Central memory CD8-positive, alpha-beta T cell (primary cell): ENCODE results near the gene C13orf42.
A peak's percentile ranks its signal among the peaks of the same experiment; 100 is the strongest.

Source experiments
- ATAC-seq: fragments of 150-1000 bp; cut with Tn5 transposase; replicated peaks from 2 replicates; pipeline ENCODE4 v1.10.0; 2022; ENCODE audit warnings: mild to moderate bottlenecking, moderate FRiP score, moderate number of reproducible peaks; ENCODE audit not compliant: poor library complexity, severe bottlenecking; ENCODE audit errors: extremely low read depth
- DNase-seq, 2 donors: peaks; one replicate each; pipeline ENCODE4 v3.0.0; 2021; ENCODE audit warnings: low spot score in 2 of 2
- H3K27ac Mint-ChIP-seq: one replicate; pipeline ENCODE4 v1.8.0; 2022; ENCODE audit warnings: low read depth, mild to moderate bottlenecking, moderate library complexity, mixed read lengths
- H3K27me3 Mint-ChIP-seq: one replicate; pipeline ENCODE4 v1.8.0; 2022; ENCODE audit warnings: mixed read lengths
- H3K36me3 Mint-ChIP-seq: one replicate; pipeline ENCODE4 v1.8.0; 2022; ENCODE audit warnings: mild to moderate bottlenecking, moderate library complexity, mixed read lengths; ENCODE audit not compliant: insufficient read depth
- H3K4me1 Mint-ChIP-seq: one replicate; pipeline ENCODE4 v1.8.0; 2022; ENCODE audit warnings: mixed read lengths
- H3K4me3 Mint-ChIP-seq: one replicate; pipeline ENCODE4 v1.8.0; 2022; ENCODE audit warnings: mild to moderate bottlenecking, moderate library complexity, mixed read lengths
- H3K9me3 Mint-ChIP-seq: one replicate; pipeline ENCODE4 v1.8.0; 2022; ENCODE audit warnings: mixed read lengths

The C13orf42 gene

DNA sequence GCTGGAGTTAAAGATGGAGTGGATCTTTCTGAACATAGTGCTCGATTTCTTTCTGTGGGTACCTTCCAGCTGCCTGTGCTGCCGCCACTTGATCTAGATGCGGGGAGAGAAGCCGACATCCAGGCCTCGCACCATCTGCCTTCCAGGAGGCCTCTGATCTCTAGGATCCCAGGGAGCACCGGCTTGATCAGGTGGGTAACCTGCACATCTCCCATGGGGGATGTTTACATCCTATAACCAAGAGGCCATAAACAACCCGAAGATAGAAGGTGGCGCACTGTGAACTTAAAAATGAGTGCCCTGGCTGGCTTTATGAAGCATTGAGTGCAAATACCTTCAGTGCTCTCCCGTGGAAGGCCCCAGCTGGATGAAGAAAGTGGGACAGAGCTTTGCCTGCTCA is at the start of gene C13orf42:
C13orf42 (minus strand) TSS at position 101 of the 400 bp plus-strand sequence; CDS start at position 36, 65 bp downstream.
- ATAC-seq, result no peak

GRCh38 chr13:51158880-51159518 is 47.9 kb upstream of the C13orf42 start:
- Mint-ChIP-seq H3K27me3 (peaks cover 24% of the 10 kb centered on the region), H3K4me3 (no peak overlapping the region), H3K9me3 (no peaks in the 10 kb centered on the region), H3K36me3 (peaks cover 1% of the 10 kb centered on the region), H3K27ac (no peak overlapping the region), H3K4me1 (no peaks in the 10 kb centered on the region)
- ATAC-seq (no peak), DNase-seq (no peak)

More for the DNA sequence above, at the start of gene C13orf42:
- Mint-ChIP-seq H3K27me3 (peaks cover 26% of the 10 kb centered on the region), H3K36me3 (no peaks in the 10 kb centered on the region), H3K9me3 (no peaks in the 10 kb centered on the region), H3K4me1 (no peaks in the 10 kb centered on the region), H3K27ac (no peak within 1 kb of the TSS), H3K4me3 (no peak within 1 kb of the TSS)
- no peak for DNase-seq

- peaks cover 1% of the 10 kb centered on the region for H3K36me3 Mint-ChIP-seq
Measured at GRCh38 chr13:51158365-51158764, 47.3 kb upstream of the C13orf42 start.

DNA sequence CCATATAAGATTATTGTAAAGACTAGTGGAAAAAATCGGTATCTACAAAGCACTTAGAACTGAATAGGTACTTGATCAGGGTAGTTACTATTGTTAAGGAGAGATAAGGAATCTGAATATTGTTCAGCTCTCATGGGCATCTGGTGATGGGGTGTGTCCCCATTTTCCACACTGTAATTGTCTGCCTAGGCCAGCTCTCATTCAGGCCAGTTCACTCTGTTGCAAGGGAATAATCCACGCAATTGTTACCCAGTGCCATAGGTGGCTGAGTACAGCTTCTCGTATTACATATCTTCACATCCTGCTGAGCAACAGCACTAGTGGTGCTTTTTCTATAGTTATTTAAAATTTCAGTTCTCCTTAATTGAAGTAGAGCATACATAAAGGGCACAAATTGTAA is 45.6 kb upstream of the C13orf42 start:
- Mint-ChIP-seq H3K27ac (no peak overlapping the region), H3K27me3 (peaks cover 37% of the 10 kb centered on the region), H3K4me3 (no peak overlapping the region), H3K4me1 (no peaks in the 10 kb centered on the region), H3K9me3 (no peaks in the 10 kb centered on the region), H3K36me3 (peaks cover 1% of the 10 kb centered on the region)
- ATAC-seq (no peak), DNase-seq (no peak)

More at GRCh38 chr13:51158365-51158764, 47.3 kb upstream of the C13orf42 start:
- DNase-seq (no peak), ATAC-seq (no peak)
- no peaks in the 10 kb centered on the region for H3K4me1 Mint-ChIP-seq
- no peak overlapping the region for H3K27ac Mint-ChIP-seq
- no peak overlapping the region for H3K4me3 Mint-ChIP-seq
- H3K27me3 Mint-ChIP-seq, result peaks cover 31% of the 10 kb centered on the region
- H3K9me3 Mint-ChIP-seq, result no peaks in the 10 kb centered on the region

GRCh38 chr13:51155776-51156515 is 44.9 kb upstream of the C13orf42 start:
- peaks cover 40% of the 10 kb centered on the region for H3K27me3 Mint-ChIP-seq
- no peaks in the 10 kb centered on the region for H3K9me3 Mint-ChIP-seq
- H3K27ac Mint-ChIP-seq, result no peak overlapping the region
- no peaks in the 10 kb centered on the region for H3K4me1 Mint-ChIP-seq
- no peak overlapping the region for H3K4me3 Mint-ChIP-seq
- DNase-seq, result no peak
- ATAC-seq, result no peak
- H3K36me3 Mint-ChIP-seq, result no peaks in the 10 kb centered on the region

DNA sequence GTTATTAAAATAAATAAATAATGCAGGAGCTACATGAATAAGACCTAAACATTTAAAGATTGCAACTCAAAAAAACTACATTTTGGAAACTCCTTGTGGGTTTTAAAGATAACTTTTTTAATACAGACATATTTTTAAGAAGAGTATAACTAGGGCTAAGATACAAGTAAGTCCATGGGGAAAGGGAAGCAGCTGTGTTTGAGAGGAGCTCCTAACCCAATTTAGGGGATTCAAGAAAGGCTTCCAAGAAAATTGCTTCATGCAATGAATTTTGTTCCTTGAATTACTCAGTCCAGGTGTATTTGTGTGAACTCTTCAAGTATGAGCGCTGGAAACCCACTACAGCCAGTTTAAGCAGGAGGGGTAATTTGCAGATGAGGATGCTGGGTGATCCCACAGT is 44.1 kb upstream of the C13orf42 start:
- H3K4me3 Mint-ChIP-seq, result no peak overlapping the region
- H3K27ac Mint-ChIP-seq, result no peak overlapping the region
- no peak for ATAC-seq

GRCh38 chr13:51154029-51154555 is 43.0 kb upstream of the C13orf42 start:
- Mint-ChIP-seq H3K27me3 (peaks cover 54% of the 10 kb centered on the region), H3K4me3 (no peak overlapping the region), H3K27ac (no peak overlapping the region), H3K9me3 (no peaks in the 10 kb centered on the region), H3K36me3 (no peaks in the 10 kb centered on the region), H3K4me1 (no peaks in the 10 kb centered on the region)
- DNase-seq, result no peak
- no peak for ATAC-seq

More for the DNA sequence above, 44.1 kb upstream of the C13orf42 start:
- Mint-ChIP-seq H3K27me3 (peaks cover 44% of the 10 kb centered on the region), H3K36me3 (no peaks in the 10 kb centered on the region), H3K4me1 (no peaks in the 10 kb centered on the region), H3K9me3 (no peaks in the 10 kb centered on the region)
- DNase-seq, result no peak

GRCh38 chr13:51153527-51153926 is 42.5 kb upstream of the C13orf42 start:
- Mint-ChIP-seq H3K36me3 (no peaks in the 10 kb centered on the region), H3K4me3 (no peak overlapping the region), H3K9me3 (no peaks in the 10 kb centered on the region), H3K27ac (no peak overlapping the region), H3K4me1 (no peaks in the 10 kb centered on the region), H3K27me3 (peaks cover 58% of the 10 kb centered on the region)
- ATAC-seq, result no peak
- DNase-seq, result no peak

DNA sequence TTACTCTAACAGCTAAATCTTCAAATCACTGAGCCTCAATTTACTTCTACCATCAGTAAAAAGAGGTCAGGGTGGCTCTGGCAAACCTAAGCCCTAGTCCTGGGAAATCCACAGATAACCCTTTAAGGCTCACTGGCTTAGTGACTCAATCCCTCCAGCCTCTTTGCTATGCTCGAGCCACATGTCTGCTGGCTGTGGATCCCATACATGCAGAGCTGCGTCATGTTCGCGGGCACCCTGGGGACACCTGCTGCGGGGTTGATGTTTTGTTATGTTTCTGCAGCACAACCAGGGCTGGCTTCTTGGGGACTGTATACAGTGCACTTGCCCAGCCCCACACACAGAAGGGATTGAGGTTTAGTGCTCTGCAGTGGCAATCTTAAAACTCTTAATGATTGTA is 41.6 kb upstream of the C13orf42 start:
- Mint-ChIP-seq H3K4me1 (no peaks in the 10 kb centered on the region), H3K4me3 (no peak overlapping the region), H3K27me3 (peaks cover 66% of the 10 kb centered on the region), H3K27ac (no peak overlapping the region), H3K36me3 (no peaks in the 10 kb centered on the region), H3K9me3 (no peaks in the 10 kb centered on the region)
- ATAC-seq, result no peak
- no peak for DNase-seq

- Mint-ChIP-seq H3K36me3 (no peaks in the 10 kb centered on the region), H3K4me1 (no peaks in the 10 kb centered on the region), H3K9me3 (no peaks in the 10 kb centered on the region), H3K27me3 (peaks cover 79% of the 10 kb centered on the region), H3K4me3 (no peak overlapping the region), H3K27ac (no peak overlapping the region)
- no peak for ATAC-seq
- DNase-seq, result no peak
Measured at GRCh38 chr13:51151463-51151862, 40.4 kb upstream of the C13orf42 start.

- Mint-ChIP-seq H3K4me3 (no peak overlapping the region), H3K27me3 (peaks cover 76% of the 10 kb centered on the region), H3K9me3 (no peaks in the 10 kb centered on the region), H3K4me1 (no peaks in the 10 kb centered on the region), H3K36me3 (no peaks in the 10 kb centered on the region), H3K27ac (no peak overlapping the region)
- DNase-seq, result no peak
- ATAC-seq, result no peak
Measured at GRCh38 chr13:51148952-51149573, 38.0 kb upstream of the C13orf42 start.

GRCh38 chr13:51148223-51148951 is 37.3 kb upstream of the C13orf42 start:
- ATAC-seq (peak; percentile 19), DNase-seq (no peak)
- Mint-ChIP-seq H3K4me1 (no peaks in the 10 kb centered on the region), H3K4me3 (no peak overlapping the region), H3K27ac (no peak overlapping the region), H3K36me3 (no peaks in the 10 kb centered on the region), H3K9me3 (no peaks in the 10 kb centered on the region), H3K27me3 (peaks cover 69% of the 10 kb centered on the region)
